GM18907 (cell line): ENCODE results near the gene SLC22A7.

ENCODE experiments used
- ATAC-seq: cut with Tn5 transposase; IDR thresholded peaks from one replicate; pipeline ENCODE4 v1.9.1; 2021; ENCODE audit warnings: mild to moderate bottlenecking, moderate library complexity; ENCODE audit not compliant: unreplicated experiment

The SLC22A7 gene

GRCh38 chr6:43264599-43265145 lies 33.4 kb upstream of the SLC22A7 start:
- ATAC-seq = no peak

- ATAC-seq = no peak
Observed at GRCh38 chr6:43265564-43265963, 32.5 kb upstream of the SLC22A7 start.

DNA sequence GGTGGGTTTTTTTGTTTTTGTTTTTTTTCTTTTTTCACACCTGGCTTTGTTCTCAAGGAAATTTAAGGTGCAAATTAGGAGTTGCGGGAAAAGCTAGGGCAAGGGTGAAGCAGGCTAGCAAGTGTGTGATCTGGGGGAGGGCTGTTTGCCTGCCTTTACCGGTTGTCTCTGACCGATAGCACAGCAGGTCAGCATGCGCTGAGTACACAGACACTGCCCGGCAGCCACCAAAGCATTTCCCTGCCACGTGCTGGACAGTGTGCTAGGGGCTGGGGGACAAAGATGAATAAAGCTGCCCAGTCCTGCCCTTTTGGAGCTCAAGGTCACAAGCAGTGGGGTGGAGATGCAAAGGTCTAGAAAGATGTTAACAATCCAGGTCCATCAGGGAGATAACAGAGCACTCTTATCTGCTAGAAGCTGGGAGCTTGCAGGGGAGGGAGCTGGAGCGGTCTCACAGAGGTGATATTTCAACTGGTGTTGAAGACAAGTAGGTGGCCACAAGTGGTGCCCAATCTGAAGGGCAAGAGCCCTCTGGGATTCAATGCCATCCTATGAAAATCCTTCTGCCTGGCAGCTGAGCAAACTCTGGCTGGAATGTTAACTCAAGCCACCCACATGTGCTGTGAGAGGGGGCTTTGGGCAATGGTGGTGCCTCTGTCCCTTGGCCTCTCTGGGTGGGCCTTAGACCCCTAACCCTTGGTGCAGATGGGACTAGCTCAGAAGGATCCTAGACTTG lies 30.3 kb upstream of the SLC22A7 start:
- ATAC-seq = no peak

- ATAC-seq = no peak
Observed at GRCh38 chr6:43268355-43268700, 29.7 kb upstream of the SLC22A7 start.

- ATAC-seq = no peak
Observed at GRCh38 chr6:43268782-43269272, 29.2 kb upstream of the SLC22A7 start.

- ATAC-seq = no peak
Observed at GRCh38 chr6:43269273-43270007, 28.6 kb upstream of the SLC22A7 start.

GRCh38 chr6:43271103-43271815 lies 26.8 kb upstream of the SLC22A7 start:
- ATAC-seq = no peak

DNA sequence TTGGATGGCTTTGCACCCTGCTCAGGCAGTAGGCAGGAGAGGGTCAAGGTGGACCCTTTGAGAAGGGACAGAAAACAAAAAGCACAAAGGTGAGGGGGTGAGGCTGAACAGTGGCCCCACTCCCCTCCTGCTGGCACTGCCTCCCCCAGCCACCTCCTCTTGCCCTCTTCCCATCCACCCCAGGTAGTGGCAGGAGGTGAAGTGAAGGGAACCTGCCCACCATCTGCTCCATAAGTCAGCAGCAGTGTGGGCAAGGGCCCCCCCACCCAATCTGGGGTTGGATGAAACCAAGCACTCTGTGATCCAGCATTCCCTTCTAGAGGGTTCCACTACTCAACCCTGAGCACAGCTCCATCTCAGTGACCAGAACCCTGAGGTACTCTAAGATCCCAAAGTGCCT lies 26.1 kb upstream of the SLC22A7 start:
- ATAC-seq = no peak

- no peak for ATAC-seq
Observed at GRCh38 chr6:43273707-43274106, 24.4 kb upstream of the SLC22A7 start.

DNA sequence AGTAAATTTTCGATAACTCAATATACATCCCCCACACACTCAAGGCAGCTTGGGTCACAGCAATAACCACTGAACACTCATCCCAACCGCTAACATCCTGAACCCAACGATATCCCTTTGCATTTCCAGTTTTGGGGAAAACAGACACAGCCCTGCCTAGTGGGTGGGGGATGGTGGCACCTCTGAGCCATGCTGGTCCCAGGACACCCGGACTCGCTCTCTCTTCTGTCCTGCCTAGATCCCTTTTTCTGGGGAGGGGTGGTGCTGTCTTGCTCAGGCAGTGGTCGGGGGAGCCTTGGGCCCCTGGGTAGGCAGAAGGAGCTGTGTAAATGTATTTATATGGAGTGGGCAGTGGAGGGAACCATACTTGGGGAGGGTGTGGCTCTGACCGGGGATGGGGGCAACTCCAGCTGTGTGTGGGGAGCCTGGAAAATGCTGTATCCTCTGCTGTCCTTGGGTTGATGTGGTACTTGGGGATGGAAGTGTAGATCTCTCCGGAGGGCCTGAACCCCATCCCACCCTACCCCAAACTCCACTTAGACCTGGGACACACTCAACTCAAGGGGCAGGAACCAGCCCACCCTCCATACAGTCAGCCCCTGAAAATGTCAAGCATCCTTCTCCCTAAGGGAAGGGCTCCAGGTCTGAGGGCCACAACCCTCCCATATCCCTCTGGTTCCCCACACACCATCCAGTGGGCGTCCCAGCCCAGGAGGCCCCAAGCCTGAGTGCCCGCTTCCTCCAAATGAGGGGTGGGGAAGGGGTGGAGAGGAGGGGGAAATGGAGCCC lies 23.7 kb upstream of the SLC22A7 start:
- no peak for ATAC-seq

DNA sequence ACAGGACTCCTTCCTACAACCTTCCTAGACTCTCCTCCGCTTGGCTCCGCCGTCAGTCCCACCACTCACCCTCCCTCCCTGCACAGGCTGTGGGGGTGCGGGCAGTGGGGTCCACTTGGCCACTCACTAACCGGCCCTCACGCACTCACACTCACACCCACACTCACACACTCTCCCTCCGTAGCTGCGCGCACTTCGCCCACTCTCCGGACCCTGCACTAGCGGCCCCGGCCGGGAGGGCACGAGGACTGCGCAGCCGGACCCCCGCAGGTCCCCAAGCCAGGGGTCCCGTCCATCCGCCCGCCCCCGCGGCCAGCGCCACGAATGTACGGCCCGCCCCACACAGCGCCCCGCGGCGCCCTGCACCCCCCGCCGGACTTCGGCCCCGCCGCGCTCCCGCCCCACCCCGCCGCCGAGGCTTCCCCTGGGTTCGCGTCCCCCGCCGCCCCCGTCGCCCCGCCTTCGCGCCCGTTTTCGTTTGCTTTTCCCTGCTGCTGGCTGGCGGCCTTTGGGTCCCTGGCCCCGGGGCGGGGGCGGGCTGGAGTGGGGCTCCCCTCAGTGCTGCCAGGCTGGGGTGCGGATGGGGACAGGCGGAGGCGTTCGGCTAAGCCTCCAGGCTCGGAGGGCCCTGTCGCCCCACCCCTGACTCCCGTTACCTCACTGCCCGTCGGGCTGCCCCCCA lies 23.0 kb upstream of the SLC22A7 start:
- no peak for ATAC-seq

- ATAC-seq = no peak
Observed at GRCh38 chr6:43275801-43276576, 22.1 kb upstream of the SLC22A7 start.

- ATAC-seq = no peak
Observed at GRCh38 chr6:43276577-43277305, 21.3 kb upstream of the SLC22A7 start.

- no peak for ATAC-seq
Observed at GRCh38 chr6:43277306-43277642, 20.8 kb upstream of the SLC22A7 start.

DNA sequence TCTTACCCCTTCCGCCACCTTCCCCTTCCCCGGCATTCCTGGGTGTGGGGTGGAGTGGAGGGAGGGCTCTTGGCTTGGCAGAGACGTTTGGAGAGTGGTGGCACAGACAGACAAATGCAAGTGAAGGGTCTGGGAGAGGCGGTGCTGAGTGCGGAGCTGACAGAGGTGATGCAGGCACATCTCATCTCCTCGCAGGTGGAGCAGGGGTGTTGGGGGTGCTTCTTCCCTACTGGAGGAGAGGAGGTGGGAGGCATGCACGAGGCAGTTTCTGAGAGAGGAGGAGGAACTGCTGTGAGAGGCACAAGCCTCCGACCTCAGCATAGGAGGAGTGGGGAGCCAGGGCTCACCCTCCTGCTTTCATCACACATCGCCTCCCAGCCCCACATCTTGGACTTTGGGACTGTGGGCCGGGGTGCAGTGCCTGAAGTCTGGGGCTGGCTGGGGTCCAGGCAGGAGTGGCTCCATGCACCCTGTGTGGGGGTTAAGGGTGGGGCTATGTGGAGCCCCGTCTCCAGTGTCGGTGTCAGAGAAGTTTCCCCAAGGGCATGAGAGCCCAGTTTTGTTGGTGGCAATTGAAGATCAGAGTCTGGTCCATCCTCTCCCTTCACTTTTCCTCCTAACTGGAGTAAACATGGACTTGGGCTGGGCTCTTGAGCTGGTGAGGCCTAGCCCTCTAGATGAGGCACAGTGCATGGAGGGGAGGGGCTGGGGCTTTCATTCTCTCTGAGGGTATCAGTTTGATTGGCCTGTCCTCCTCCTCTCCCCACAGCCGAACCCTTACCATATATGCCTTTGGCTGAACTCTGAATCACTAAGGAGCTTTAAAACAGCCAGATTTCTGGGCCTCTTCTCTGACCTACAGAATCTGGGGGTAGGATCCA lies 20.2 kb upstream of the SLC22A7 start:
- no peak for ATAC-seq

DNA sequence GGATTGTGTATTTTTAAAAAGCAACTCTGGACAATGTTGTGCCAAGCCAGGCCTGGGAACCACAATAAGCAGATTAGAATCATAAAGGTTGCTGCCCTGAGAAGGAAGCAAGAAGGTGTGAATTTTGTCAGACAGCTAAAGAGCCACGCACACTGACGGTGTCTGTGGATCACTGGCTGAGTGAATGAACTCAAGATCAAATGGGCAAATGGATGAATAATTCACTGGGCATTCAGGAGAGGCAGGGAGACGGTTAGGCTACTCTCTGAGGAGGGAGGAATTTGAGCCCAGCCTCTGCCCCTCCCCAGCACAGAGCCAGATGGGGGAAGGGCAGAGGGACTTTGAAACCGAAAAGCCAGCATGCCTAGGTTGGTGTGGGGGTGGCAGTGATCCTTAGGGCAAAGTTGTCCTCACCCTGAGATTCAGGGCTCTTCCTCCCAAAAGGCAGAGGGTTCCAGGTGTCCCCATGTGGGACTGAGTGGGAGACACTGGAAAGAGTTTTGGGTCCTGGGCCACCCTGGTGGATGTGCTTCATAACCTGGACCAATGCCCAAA lies 19.5 kb upstream of the SLC22A7 start:
- ATAC-seq = no peak

DNA sequence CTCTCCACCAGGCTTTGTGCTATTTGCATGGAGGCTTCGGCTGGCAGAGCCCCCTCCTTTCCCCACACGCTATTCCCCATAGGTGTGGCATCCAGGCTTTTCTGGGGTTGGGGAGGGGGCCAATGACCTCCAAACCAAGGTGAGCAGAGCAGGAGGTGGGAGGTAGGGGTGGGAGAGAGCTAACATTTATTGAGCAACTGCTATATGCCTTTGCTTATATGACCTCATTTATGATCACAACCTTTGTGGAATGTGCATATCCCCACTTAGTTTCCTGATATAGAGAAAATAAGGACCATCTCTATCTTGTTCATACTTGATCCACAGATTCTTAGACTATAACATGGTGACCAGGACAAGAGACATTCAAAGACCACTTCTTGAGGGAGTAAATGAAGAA lies 17.8 kb upstream of the SLC22A7 start:
- ATAC-seq = no peak

GRCh38 chr6:43282060-43282459 lies 16.0 kb upstream of the SLC22A7 start:
- ATAC-seq = no peak
